Measurements from ENCODE around the gene NUDT22. TPM values are rescaled to one million over a fixed set of nuclear protein-coding genes. Genes with fewer than 3 reads are reported as not detected.
A peak's percentile ranks its signal among the peaks of the same experiment; 100 is the strongest.

NUDT22 gene
- total RNA-seq, 1 donor from 2014 or later: 45.0 TPM

- DNase-seq (peak; percentile 92), ATAC-seq (peak; percentile 61 to 63)
- no peaks in the 10 kb centered on the region for H3K9me3 ChIP-seq
- peak overlapping the region; percentile 12 for H3K4me3 ChIP-seq
- peak overlapping the region; percentile 74 for H3K27ac ChIP-seq
- TF ChIP-seq CTCF (IDR thresholded peaks at IDR 0.05): no peak
- H3K27me3 ChIP-seq (ENCODE audit: low read depth): no peaks in the 10 kb centered on the region
- peaks cover 38% of the 10 kb centered on the region for H3K4me1 ChIP-seq
- H3K36me3 ChIP-seq: no peaks in the 10 kb centered on the region
- intact Hi-C loops (cut with DNase I): no loop called here
These were observed 44.3 kb upstream of the NUDT22 start for GRCh38 chr11:64181506-64182411.

GRCh38 chr11:64183890-64184289 lies 42.2 kb upstream of the NUDT22 start:
- ATAC-seq (no peak), DNase-seq (no peak)
- Histone ChIP-seq H3K4me1 (peaks cover 40% of the 10 kb centered on the region), H3K9me3 (no peaks in the 10 kb centered on the region), H3K36me3 (no peaks in the 10 kb centered on the region), H3K27ac (peak overlapping the region; percentile 53), H3K27me3 (ENCODE audit: low read depth) (no peaks in the 10 kb centered on the region), H3K4me3 (no peak overlapping the region)
- intact Hi-C loops (cut with DNase I): no loop called here
- no peak for TF ChIP-seq CTCF (IDR thresholded peaks at IDR 0.05)

- peaks cover 51% of the 10 kb centered on the region for H3K4me1 ChIP-seq
- no peak overlapping the region for H3K4me3 ChIP-seq
- H3K36me3 ChIP-seq: no peaks in the 10 kb centered on the region
- intact Hi-C loops (cut with DNase I): no loop called here
- ATAC-seq (peak; percentile 73 to 76), DNase-seq (peak; percentile 93)
- H3K9me3 ChIP-seq: no peaks in the 10 kb centered on the region
- H3K27me3 ChIP-seq (ENCODE audit: low read depth): no peaks in the 10 kb centered on the region
- H3K27ac ChIP-seq: peak overlapping the region; percentile 92
- peak; percentile 47 for TF ChIP-seq CTCF (IDR thresholded peaks at IDR 0.05)
These were observed 40.8 kb upstream of the NUDT22 start for GRCh38 chr11:64185175-64185692.

GRCh38 chr11:64185693-64186491 lies 40.2 kb upstream of the NUDT22 start, which contains the start of gene STIP1:
TSS of gene STIP1 (plus strand) at chr11:64186171. CDS start at chr11:64186262, 91 bp downstream.
- H3K4me1 ChIP-seq: peaks cover 50% of the 10 kb centered on the region
- peak within 1 kb of the TSS; percentile 92 for H3K27ac ChIP-seq
- no peak within 1 kb of the TSS for H3K4me3 ChIP-seq
- H3K36me3 ChIP-seq: peaks cover 5% of the 10 kb centered on the region
- H3K27me3 ChIP-seq (ENCODE audit: low read depth): no peaks in the 10 kb centered on the region
- intact Hi-C loops (cut with DNase I): no loop called here
- TF ChIP-seq CTCF (IDR thresholded peaks at IDR 0.05): peak; percentile 51
- no peaks in the 10 kb centered on the region for H3K9me3 ChIP-seq
- DNase-seq: peak; percentile 100
- ATAC-seq: peak; percentile 93 to 96

- Histone ChIP-seq H3K36me3 (peaks cover 7% of the 10 kb centered on the region), H3K9me3 (no peaks in the 10 kb centered on the region), H3K4me3 (no peak overlapping the region), H3K27ac (peak overlapping the region; percentile 79), H3K27me3 (ENCODE audit: low read depth) (no peaks in the 10 kb centered on the region), H3K4me1 (peaks cover 43% of the 10 kb centered on the region)
- ATAC-seq: no peak
- intact Hi-C loops (cut with DNase I): no loop called here
- DNase-seq: no peak
- no peak for TF ChIP-seq CTCF (IDR thresholded peaks at IDR 0.05)
These were observed 39.4 kb upstream of the NUDT22 start for GRCh38 chr11:64186492-64187165.
